ENCODE data around the gene UNC93A. TPM values are rescaled to one million over a fixed set of nuclear protein-coding genes. Genes with fewer than 3 reads are reported as not detected.
A peak's percentile ranks its signal among the peaks of the same experiment; 100 is the strongest.
"Not testable (repeated sequence)": the region's sequence is repeated elsewhere in the genome, so short reads cannot be mapped to it uniquely, and the experiment has no call there.

Gene UNC93A
- total and polyA plus RNA-seq, 8 donors: not detected

DNA sequence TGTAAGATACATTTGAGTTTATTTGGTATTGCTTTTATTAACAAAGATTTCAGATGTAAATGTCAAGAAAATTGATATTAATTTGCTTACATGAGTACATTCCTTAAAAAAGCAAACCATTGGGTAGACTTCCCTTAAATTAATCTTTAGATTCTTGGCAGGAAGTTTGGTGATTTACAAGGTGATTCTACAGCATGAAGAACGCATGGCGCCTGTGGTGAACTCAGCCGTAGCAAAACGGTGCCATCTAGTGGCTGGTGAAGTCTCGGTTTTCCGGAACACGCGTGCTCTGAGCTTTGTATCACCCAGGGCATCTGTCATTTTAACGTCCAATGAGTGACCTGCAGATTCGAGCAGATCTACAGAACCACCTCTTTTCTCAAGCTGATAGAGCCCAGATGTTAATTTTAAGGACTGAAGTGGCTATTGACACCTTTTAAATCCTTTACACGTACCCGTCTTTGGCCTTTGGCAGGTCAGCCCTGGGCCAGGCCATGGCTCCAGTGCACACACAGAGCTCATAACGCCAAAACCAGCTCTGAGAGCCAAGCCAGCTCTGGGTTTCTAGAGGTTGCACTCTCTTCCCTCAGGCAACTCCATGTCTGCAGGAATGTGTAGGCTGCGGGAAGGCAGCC, 2.4 kb upstream of the UNC93A start:
- FAIRE-seq (peak; percentile 99), DNase-seq (peak in 1 of 6 donors; percentile 25), ATAC-seq (peak; percentile 81 to 95 (median 92))
- H3K4me3 ChIP-seq; H3K27me3 ChIP-seq; intact Hi-C loops (cut with DNase I); H3K9me3 ChIP-seq; H3K27ac ChIP-seq; H3K36me3 ChIP-seq; H3K4me1 ChIP-seq: not testable (repeated sequence)
- 16 to 21% methylated on average over 14 of the region's 14 CpGs for WGBS, 2 donors
- TF ChIP-seq CTCF (IDR thresholded peaks at IDR 0.05): peak in 2 of 4 donors; percentile 39 to 57

DNA sequence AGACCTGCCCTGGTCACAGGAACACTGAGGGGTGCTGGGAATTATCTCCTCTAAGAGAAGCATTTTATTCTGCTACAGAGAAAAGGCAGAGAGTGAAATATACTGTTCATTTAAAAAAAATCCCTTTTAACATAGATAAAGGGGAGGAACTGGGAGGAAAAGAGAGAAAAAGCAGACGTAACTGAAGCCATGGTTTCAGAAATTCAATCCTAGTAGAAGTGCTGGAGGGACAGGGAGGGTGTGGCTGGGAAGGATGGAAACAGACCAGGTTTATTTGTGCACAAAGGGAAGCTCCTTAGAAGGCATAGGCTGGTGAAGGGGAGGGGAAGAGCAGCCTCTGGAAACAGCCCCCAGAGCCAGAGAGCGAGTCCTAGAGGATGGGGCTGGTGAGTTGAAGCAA, 1.8 kb upstream of the UNC93A start:
- H3K27me3 ChIP-seq; H3K27ac ChIP-seq; DNase-seq; H3K36me3 ChIP-seq; FAIRE-seq; H3K4me1 ChIP-seq; intact Hi-C loops (cut with DNase I); H3K4me3 ChIP-seq; ATAC-seq; H3K9me3 ChIP-seq: not testable (repeated sequence)
- WGBS, 2 donors: 26 to 60% methylated on average over 1 of the region's 2 CpGs

- Histone ChIP-seq H3K36me3 (no peaks in the 10 kb centered on the region), H3K27me3 (no peaks in the 10 kb centered on the region), H3K4me1 (no peaks in the 10 kb centered on the region), H3K9me3 (no peaks in the 10 kb centered on the region), H3K27ac (no peak overlapping the region), H3K4me3 (no peak overlapping the region)
- WGBS, 2 donors: 43 to 59% methylated on average over 7 of the region's 7 CpGs
- intact Hi-C loops (cut with DNase I): loop anchor here in 1 of 3 donors (10.0 kb wide), 1 partner anchor 67 kb away; no protein-coding TSS in a partner anchor
- no peak for FAIRE-seq
- DNase-seq: no peak
- TF ChIP-seq CTCF (IDR thresholded peaks at IDR 0.05): no peak
- ATAC-seq: no peak
Measured at GRCh38 chr6:167291623-167292300, 647 bp downstream of the UNC93A start.

DNA sequence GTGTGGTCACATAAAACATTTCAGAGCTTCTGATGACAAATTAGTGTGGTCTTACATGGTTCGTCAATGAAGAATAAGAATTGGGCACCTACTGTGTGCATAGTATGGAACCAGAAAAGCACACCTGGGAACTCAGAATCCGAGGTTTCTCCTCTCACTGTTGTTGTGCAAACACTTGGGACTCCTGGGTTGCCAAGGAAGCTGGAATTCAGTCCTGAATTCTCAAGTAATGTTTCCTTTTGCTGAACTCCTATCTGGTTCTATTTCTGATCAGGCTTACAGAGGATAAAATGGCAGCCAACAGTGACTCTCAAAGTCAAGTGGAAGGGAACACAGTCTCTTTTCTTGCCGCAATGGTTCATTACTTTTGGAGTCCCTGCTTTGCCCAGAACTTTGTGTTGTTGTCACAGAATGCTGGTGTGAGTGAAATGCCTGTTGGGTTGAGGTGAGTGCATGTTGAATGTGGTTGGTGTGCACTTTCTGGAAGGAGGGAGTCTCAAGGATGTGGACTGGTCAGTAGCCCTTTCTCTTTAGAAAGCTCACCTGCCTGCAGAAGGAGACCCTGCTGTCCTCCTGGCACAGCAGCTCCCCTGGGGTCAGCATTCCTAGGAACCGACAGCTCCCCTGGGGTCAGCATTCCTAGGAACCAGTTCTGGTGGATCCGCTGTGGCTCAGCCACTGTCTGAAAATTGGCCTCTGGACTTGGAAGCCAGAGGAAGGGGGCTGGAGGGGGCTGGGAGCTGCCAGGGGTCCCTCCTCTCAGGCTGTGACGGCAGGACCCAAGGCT, 1.4 kb downstream of the UNC93A start:
- no peak for ATAC-seq
- DNase-seq: no peak
- H3K4me1 ChIP-seq: no peaks in the 10 kb centered on the region
- no peak for FAIRE-seq
- H3K36me3 ChIP-seq: no peaks in the 10 kb centered on the region
- intact Hi-C loops (cut with DNase I): loop anchor here in 1 of 3 donors (10.0 kb wide), 1 partner anchor 68 kb away; no protein-coding TSS in a partner anchor
- no peaks in the 10 kb centered on the region for H3K9me3 ChIP-seq
- H3K27ac ChIP-seq: no peak overlapping the region
- no peak for TF ChIP-seq CTCF (IDR thresholded peaks at IDR 0.05)
- no peaks in the 10 kb centered on the region for H3K27me3 ChIP-seq
- 47 to 69% methylated on average over 6 of the region's 6 CpGs for WGBS, 2 donors
- no peak overlapping the region for H3K4me3 ChIP-seq

GRCh38 chr6:167293088-167293589, 2.0 kb downstream of the UNC93A start:
- DNase-seq (no peak), FAIRE-seq (no peak)
- intact Hi-C loops (cut with DNase I): loop anchor here in 1 of 3 donors (10.0 kb wide), 1 partner anchor 68 kb away; no protein-coding TSS in a partner anchor

More at GRCh38 chr6:167293088-167293589, 2.0 kb downstream of the UNC93A start:
- H3K27ac ChIP-seq: no peak overlapping the region
- no peak for TF ChIP-seq CTCF (IDR thresholded peaks at IDR 0.05)
- no peaks in the 10 kb centered on the region for H3K36me3 ChIP-seq
- H3K4me3 ChIP-seq: no peak overlapping the region
- no peaks in the 10 kb centered on the region for H3K4me1 ChIP-seq
- no peaks in the 10 kb centered on the region for H3K9me3 ChIP-seq
- no peaks in the 10 kb centered on the region for H3K27me3 ChIP-seq
- no peak for ATAC-seq
- 41 to 58% methylated on average over 10 of the region's 10 CpGs for WGBS, 2 donors
